SU-DHL-6 (cell line): Measurements from ENCODE around the gene ZNHIT3.

ENCODE experiments used
- EZH2phosphoT487 ChIP-seq: fragments of 200-600 bp; sonication (generic), shearing (Covaris generic); conservative IDR thresholded peaks from 2 replicates; pipeline ENCODE4 v1.6.1; 2018; ENCODE audit warnings: mild to moderate bottlenecking, antibody characterized with exemption, low read length, moderate library complexity, mixed read lengths
- TF ChIP-seq, protein P1 (sequence below): fragments of 200-600 bp; sonication (generic); IDR thresholded peaks from one replicate; pipeline ENCODE4 v1.5.1; 2017; ENCODE audit warnings: antibody characterized with exemption, mild to moderate bottlenecking, low read length, moderate library complexity; ENCODE audit not compliant: insufficient read depth, poor library complexity, severe bottlenecking

DNA sequence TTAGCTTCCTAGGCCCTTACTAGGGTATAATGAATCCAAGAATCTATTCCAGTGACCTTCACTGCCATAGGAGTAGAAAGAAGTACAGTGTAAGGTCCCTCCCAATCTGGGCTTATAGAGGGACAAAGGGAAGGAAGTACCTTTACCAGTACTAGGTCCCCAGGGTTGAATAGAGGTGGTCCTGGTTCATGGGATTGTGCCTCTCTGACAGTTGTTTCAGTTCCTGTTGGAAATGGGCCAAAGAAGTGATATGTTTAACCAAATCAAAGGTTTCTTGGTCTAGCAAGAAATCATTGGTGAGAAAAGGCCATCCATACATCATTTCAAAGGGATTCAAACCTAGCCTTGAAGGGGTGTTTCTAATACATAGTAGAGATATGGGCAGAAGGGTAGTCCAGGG, 16.0 kb upstream of the ZNHIT3 start:
- TF ChIP-seq, protein P1, sequence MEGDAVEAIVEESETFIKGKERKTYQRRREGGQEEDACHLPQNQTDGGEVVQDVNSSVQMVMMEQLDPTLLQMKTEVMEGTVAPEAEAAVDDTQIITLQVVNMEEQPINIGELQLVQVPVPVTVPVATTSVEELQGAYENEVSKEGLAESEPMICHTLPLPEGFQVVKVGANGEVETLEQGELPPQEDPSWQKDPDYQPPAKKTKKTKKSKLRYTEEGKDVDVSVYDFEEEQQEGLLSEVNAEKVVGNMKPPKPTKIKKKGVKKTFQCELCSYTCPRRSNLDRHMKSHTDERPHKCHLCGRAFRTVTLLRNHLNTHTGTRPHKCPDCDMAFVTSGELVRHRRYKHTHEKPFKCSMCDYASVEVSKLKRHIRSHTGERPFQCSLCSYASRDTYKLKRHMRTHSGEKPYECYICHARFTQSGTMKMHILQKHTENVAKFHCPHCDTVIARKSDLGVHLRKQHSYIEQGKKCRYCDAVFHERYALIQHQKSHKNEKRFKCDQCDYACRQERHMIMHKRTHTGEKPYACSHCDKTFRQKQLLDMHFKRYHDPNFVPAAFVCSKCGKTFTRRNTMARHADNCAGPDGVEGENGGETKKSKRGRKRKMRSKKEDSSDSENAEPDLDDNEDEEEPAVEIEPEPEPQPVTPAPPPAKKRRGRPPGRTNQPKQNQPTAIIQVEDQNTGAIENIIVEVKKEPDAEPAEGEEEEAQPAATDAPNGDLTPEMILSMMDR: no peak
- no peak for TF ChIP-seq EZH2phosphoT487
